Natural killer cell (primary cell): ENCODE measurements around the gene IRX4. TPM values are rescaled to one million over a fixed set of nuclear protein-coding genes. Genes with fewer than 3 reads are reported as not detected.

Source experiments
- ATAC-seq, 3 donors: fragments of 150-1000 bp in 2 of 3; fragments of 200-7000 bp in 1 of 3; cut with Tn5 transposase; 1 replicate in 1 of 3; 2 replicates in 2 of 3; pipeline ENCODE4 v1.10.0; 2021; ENCODE audit warnings: mild to moderate bottlenecking in 2 of 3, moderate library complexity in 2 of 3
- DNase-seq, 2 donors: peaks; one replicate each; pipeline versions ENCODE4 v3.0.0 to v3.0.0-alpha.2; 2013 to 2021; ENCODE audit warnings: mixed read lengths in 1 of 2
- H3K27ac ChIP-seq: one replicate; pipeline ENCODE4 v1.5.1; 2013; ENCODE audit warnings: mild to moderate bottlenecking, low read length
- H3K27me3 ChIP-seq: one replicate; pipeline ENCODE4 v1.6.1; 2013; ENCODE audit warnings: low read length; ENCODE audit not compliant: control insufficient read depth, insufficient read depth
- H3K36me3 ChIP-seq: one replicate; pipeline ENCODE4 v1.6.1; 2013; ENCODE audit warnings: low read length; ENCODE audit not compliant: control insufficient read depth, insufficient read depth
- H3K4me1 ChIP-seq: one replicate; pipeline ENCODE4 v1.6.1; 2013; ENCODE audit warnings: low read length; ENCODE audit not compliant: control insufficient read depth, insufficient read depth
- H3K4me3 ChIP-seq: one replicate; pipeline ENCODE4 v1.5.1; 2013; ENCODE audit warnings: low read length
- H3K9me3 ChIP-seq: one replicate; pipeline ENCODE4 v1.6.1; 2013; ENCODE audit warnings: low read length; ENCODE audit not compliant: control insufficient read depth, insufficient read depth
- H3K27ac Mint-ChIP-seq, 2 donors: one replicate each; pipeline ENCODE4 v1.8.0; 2022; ENCODE audit warnings: mild to moderate bottlenecking in 2 of 2, mixed read lengths in 2 of 2, moderate library complexity in 1 of 2
- H3K27me3 Mint-ChIP-seq, 2 donors: one replicate each; pipeline ENCODE4 v1.8.0; 2022; ENCODE audit warnings: low read depth in 2 of 2, mixed read lengths in 2 of 2
- H3K36me3 Mint-ChIP-seq: one replicate; pipeline ENCODE4 v1.8.0; 2022; ENCODE audit warnings: mixed read lengths
- H3K4me1 Mint-ChIP-seq, 2 donors: one replicate each; pipeline ENCODE4 v1.8.0; 2022; ENCODE audit warnings: mixed read lengths in 2 of 2
- H3K4me3 Mint-ChIP-seq: one replicate; pipeline ENCODE4 v1.8.0; 2022; ENCODE audit warnings: mild to moderate bottlenecking, moderate library complexity, mixed read lengths
- H3K9me3 Mint-ChIP-seq, 2 donors: one replicate each; pipeline ENCODE4 v1.8.0; 2022; ENCODE audit warnings: mixed read lengths in 2 of 2
- CTCF ChIP-seq: fragments of 200-600 bp; IDR thresholded peaks from one replicate; pipeline ENCODE4 v1.8.0; 2022; ENCODE audit warnings: antibody characterized with exemption
- WGBS: methylation state at CpG from one replicate; pipeline ENCODE4 v1.1.7; 2013; ENCODE audit warnings: missing lambda C conversion rate; ENCODE audit not compliant: insufficient coverage; 5-methylcytosine and 5-hydroxymethylcytosine counted together
- intact Hi-C: fragments of 100-400 bp; cut with micrococcal nuclease; formaldehyde crosslinking; loops from one replicate; pipeline ENCODE4 v1.14.2; 2022
- total RNA-seq, 4 donors: library from RNA; stranded (reverse); fragments of 120-200 nt in 1 of 4; gene quantifications; one replicate each; pipeline versions ENCODE4 v1.2.3 to v1.2.4, GENCODE V29; 2013 to 2022

IRX4 gene
- total RNA-seq, 3 donors from 2014 or later (not counting 1 experiment from before 2014, with no cell fraction given) = not detected

GRCh38 chr5:1877103-1878049, 5.3 kb downstream of the IRX4 start:
- intact Hi-C loops = no loop called here
- H3K27me3 Mint-ChIP-seq = peaks cover 34 to 38% of the 10 kb centered on the region in 2 donors
- no peaks in the 10 kb centered on the region for H3K36me3 Mint-ChIP-seq
- ATAC-seq (no peak), DNase-seq (no peak)
- H3K4me1 Mint-ChIP-seq = peaks cover 0 to 5% of the 10 kb centered on the region in 2 donors
- H3K27ac ChIP-seq = no peak overlapping the region
- no peaks in the 10 kb centered on the region for H3K36me3 ChIP-seq
- no peak overlapping the region for H3K4me3 ChIP-seq
- no peak for TF ChIP-seq CTCF
- no peaks in the 10 kb centered on the region for H3K9me3 Mint-ChIP-seq
- H3K4me1 ChIP-seq = no peaks in the 10 kb centered on the region
- 13% methylated on average over 42 of the region's 46 CpGs for WGBS
- H3K4me3 Mint-ChIP-seq = no peak overlapping the region
- H3K27ac Mint-ChIP-seq = no peak overlapping the region
- no peaks in the 10 kb centered on the region for H3K9me3 ChIP-seq
- peaks cover 31% of the 10 kb centered on the region for H3K27me3 ChIP-seq

DNA sequence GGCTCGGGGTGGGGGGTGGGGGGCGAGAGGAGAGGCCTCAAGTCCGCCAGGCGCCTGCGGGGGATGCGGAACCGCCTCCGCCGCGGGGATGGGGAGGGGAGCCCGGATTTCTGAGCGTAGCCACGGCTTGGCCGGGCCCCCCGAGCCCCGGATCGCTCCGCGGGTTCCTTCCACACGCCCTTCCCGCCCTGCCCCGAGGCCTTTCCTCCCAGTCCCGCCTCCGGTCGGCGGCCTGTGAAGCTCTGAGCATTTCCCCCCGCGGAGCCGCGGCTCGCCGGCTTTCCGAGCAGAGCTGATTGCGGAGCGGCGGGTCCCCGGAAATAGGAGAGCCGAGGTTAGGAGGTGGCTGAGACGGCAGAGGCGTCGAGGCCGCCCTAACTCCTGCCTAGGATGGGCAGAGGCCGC, 6.1 kb downstream of the IRX4 start:
- no peak overlapping the region for H3K4me3 Mint-ChIP-seq
- no peaks in the 10 kb centered on the region for H3K4me1 ChIP-seq
- ATAC-seq (no peak), DNase-seq (no peak)
- H3K36me3 ChIP-seq = no peaks in the 10 kb centered on the region
- peaks cover 34 to 38% of the 10 kb centered on the region in 2 donors for H3K27me3 Mint-ChIP-seq
- no peak overlapping the region for H3K4me3 ChIP-seq
- H3K9me3 ChIP-seq = no peaks in the 10 kb centered on the region
- peaks cover 0 to 5% of the 10 kb centered on the region in 2 donors for H3K4me1 Mint-ChIP-seq
- TF ChIP-seq CTCF = no peak
- no peak overlapping the region for H3K27ac Mint-ChIP-seq
- H3K27ac ChIP-seq = no peak overlapping the region
- no peaks in the 10 kb centered on the region for H3K9me3 Mint-ChIP-seq
- WGBS = 3% methylated on average over 43 of the region's 43 CpGs
- intact Hi-C loops = no loop called here
- H3K27me3 ChIP-seq = peaks cover 29% of the 10 kb centered on the region
- no peaks in the 10 kb centered on the region for H3K36me3 Mint-ChIP-seq

- Mint-ChIP-seq H3K9me3 (no peaks in the 10 kb centered on the region), H3K4me3 (no peak overlapping the region), H3K27me3 (peaks cover 34 to 38% of the 10 kb centered on the region in 2 donors), H3K27ac (no peak overlapping the region), H3K4me1 (peaks cover 0 to 5% of the 10 kb centered on the region in 2 donors), H3K36me3 (no peaks in the 10 kb centered on the region)
- no peak overlapping the region for H3K4me3 ChIP-seq
- TF ChIP-seq CTCF = no peak
- DNase-seq = no peak
- H3K4me1 ChIP-seq = no peaks in the 10 kb centered on the region
- H3K9me3 ChIP-seq = no peaks in the 10 kb centered on the region
- WGBS = 6% methylated on average over 61 of the region's 61 CpGs
- ATAC-seq = no peak
- intact Hi-C loops = no loop called here
- H3K27me3 ChIP-seq = peaks cover 29% of the 10 kb centered on the region
- no peaks in the 10 kb centered on the region for H3K36me3 ChIP-seq
- no peak overlapping the region for H3K27ac ChIP-seq
These were observed 6.7 kb downstream of the IRX4 start for GRCh38 chr5:1875843-1876659.
